ENCODE measurements around the gene RRP1.
A peak's percentile ranks its signal among the peaks of the same experiment; 100 is the strongest.

The RRP1 gene

GRCh38 chr21:43803558-43804300 is 14.4 kb downstream of the RRP1 start:
- no peak for DNase-seq

GRCh38 chr21:43805275-43805800 is 16.0 kb downstream of the RRP1 start:
- no peak for DNase-seq

DNA sequence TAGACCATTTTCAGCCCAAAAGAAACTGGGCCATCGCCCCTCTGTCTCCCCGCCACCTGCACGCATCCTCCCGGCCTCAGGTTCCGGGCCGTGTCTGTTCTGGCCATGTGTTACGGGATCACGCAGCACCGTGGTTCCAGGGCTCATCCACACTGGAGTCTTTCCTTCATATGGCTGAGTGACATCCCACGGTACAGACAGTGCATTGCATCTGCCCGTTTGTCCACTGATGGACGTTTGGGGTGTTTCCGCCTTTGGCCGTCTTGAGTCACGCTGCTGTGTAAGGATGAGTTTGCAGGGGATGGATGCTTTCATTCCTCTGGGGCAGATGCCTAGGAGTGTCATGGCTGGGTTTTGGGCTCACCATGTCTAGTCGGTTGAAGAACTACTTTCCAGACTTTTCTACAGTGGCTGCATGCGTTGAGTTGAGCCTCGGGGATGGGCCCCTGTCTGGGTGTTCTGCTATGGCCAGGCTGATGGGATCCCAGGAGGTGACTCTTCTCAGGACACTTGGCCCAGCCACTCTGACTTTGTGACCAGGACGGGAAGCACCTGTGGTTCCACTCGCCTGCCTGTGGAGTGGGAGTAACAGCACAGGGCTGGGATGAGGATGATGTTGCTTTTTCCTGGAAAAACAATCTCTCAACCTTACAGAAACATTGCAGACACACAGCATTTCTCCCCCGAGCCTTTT is 16.8 kb downstream of the RRP1 start:
- no peak for DNase-seq

DNA sequence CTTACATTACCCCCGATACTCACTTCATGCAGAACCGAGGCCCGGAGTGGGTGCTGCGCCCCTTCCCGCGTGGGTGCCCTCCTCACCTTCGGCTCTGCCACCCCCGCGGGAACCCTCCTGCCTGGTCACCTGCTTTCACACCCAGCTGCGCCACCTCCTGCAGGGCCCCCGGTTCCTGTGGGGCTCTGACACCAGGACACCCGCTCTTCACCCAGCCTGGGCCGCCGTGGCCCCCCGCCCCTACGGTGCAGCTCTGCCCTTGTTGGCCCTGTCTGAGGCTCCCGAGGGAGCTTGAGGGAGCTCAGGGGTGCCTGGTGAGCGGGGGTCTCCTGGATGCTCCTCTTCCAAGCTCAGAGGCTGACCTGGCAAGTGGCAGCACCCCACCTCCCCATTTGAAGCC is 19.0 kb downstream of the RRP1 start:
- DNase-seq = no peak

- DNase-seq = no peak
Observed at GRCh38 chr21:43808832-43809251, 19.5 kb downstream of the RRP1 start.

DNA sequence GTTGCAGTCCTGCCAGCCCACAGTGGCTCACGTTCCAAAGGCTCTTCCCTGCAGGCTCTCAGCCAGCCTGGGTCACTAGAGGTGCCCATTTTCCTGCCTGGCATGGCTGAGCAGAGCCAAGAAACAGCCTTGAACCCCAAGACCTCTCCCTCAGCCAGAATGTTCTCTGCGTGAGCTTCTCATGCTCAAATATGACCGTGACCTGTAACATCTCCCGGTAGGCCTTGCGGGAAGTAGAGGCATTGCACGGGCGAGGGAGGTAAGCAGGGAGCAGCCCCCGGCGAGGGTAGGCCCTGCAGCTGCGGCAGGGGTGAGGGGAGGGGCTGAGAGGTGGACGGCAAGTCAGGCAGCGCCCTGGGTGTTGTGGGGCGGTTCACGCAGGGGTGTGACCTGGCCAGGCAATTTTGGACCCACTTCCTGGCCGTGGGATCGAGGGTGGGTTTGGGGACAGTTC is 20.0 kb downstream of the RRP1 start:
- no peak for DNase-seq

DNA sequence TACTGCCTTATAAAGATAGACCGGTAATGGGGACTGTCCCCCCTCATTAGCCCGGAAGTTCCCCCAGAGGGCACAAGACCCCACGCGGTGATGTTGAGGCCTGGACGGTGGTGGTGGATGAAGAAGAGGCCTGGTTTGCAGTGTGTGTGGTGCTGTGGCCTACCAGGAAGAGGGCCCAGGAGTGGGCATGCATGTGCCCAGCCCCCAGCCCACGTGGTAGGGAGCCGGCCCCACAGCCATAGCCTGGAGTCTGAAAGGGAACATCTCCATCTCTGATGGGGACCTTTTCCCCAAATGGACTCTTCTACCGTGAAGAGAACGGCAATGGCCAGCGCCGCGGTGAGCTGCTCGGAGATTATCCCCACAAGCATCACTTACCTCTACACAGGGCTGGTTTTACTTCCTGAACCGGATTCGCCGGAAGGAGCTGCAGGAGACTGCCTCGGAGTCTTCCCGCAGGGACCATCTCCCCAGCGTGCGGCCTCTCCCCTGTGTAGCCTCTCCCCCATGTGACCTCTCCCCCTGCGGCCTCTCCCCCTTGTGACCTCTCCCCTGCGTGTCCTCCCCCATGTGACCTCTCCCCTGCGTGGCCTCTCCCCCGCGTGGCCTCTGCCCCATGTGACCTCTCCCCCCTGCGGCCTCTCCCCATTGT is 20.6 kb downstream of the RRP1 start:
- no peak for DNase-seq

GRCh38 chr21:43810505-43811261 is 21.3 kb downstream of the RRP1 start:
- DNase-seq = peak; percentile 96

DNA sequence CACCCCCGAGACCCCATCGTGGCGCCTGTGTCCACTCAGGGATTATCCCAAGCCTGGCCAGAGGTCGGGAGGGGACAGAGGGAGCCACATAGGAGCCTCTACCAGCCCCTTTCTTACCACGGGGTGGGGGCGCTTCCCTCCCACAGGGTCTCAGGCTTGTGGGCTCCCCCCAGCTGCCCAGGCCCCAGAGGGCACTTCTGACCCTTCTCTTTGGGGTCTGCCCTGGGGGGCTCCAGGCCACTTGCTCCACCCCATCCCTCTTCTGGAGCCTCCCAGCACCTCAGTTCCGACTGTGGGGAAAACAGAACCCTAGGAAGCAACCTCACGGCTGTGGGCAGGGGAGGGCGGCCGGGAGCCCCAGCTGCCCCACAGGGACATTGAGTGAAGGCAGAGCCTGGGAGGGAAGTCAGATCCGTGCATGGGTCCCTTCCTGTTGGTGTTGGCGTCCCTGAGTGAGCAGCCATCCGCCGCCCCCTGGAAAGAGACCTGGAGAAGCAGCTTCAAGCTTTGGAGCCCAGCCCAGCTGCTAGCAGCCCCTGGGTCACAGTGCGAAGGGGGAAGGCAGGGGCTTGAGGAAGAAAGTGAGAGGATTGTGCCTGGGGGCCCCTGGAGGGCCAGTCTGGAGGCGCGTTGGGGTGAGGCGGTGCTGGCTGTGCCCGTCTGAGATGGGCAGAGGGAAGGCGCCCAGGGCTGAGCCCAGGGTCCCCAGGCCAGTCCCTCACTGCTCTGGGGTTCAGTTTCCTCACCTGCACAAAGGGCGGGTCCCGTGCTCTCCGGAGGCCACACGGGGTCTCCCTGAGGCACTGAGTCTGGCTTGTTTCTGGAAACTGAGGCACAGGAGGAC is 22.1 kb downstream of the RRP1 start:
- DNase-seq = peak; percentile 49

DNA sequence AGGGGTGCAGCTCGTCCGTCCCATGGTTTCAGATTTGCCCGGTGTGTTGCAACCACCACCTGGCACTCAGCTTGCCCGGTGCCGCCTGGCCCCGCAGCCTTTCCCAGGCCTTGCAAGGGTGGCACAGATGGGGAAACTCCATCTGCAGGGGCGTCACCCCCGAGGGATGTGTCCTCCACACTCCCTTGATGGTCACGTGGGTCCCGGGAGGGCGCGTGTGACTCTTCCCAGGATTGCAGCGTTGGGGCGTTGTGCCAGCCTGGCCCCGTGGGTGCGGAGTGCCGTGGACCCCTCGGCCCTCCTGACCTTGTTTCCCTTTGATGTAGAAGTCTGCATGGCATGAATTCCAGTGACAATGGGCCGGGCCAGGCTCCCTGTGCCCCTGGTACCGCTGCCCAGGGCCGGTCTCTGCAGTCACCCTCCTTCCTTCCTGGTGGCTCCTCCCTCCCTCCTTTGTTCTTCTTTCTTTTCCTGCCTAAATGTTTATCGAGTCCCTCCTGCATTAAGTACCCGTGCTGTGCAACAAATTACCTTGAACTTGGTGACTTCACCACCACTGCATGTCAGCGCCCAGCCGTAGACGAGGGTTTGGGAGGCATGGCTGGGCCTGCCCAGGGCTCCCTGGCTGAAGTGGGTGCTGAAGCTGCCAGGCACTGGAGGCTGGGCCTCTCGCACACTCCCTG is 22.9 kb downstream of the RRP1 start:
- DNase-seq = peak; percentile 53

GRCh38 chr21:43812957-43813655 is 23.7 kb downstream of the RRP1 start:
- DNase-seq = no peak

DNA sequence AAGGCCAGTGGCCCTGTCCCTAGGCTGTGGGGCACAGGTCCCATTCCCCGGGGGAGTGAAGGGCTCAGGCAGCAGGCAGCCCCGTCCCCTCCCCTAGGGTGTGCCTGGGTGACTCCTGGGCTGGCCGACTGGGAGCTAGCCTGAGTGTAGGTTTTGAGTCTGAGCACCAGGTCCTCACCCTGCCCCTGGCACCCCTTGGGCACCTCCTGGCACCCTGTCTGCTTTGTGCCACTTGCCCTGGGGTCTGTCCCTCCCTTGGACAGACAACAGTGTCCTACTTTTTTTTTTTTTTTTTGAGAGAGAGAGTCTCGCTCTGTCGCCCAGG is 24.2 kb downstream of the RRP1 start:
- DNase-seq = no peak

DNA sequence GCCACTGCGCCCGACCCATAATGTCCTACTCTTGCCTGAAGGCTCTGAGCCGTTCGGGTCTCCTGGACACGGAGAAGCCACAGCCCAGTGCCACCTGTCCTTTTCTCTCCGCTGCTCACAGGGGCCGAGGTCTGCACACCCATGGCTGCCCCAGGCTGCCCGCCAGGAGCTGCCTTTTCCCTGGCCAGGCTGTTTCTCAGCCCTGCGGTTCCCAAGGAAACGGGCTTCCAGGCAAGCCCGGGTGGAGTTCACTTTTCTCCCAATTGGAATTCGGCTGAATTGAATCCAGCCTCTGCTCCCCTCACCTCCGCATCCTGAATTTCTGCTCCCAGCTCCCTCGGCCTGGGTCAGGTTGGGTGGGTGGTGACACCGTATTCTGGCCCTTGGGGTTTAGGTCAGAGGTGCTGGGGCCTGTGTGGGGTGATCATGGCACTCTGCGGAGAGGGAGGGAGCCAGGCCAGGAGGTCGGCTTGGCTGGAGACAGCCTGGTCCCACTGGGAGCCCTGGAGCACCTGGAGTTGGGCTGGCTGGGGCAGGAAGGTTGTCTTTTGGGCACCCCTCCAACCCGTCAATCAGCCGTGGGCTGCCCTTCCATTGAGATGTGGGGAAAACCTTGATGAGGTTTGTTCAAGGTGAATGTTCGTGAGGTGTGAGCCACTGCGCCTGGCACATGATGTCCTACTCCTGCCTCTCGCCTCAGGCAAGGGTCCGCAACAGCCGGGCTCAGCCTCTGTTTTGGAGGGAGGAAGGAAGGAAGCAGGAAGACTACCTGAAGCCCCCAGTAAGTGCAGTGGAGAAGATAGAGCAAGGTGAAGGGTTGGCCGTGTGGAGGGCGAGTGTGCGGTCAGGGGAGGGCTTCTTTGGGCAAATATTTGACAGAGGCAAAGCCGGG is 25.1 kb downstream of the RRP1 start:
- DNase-seq = no peak

DNA sequence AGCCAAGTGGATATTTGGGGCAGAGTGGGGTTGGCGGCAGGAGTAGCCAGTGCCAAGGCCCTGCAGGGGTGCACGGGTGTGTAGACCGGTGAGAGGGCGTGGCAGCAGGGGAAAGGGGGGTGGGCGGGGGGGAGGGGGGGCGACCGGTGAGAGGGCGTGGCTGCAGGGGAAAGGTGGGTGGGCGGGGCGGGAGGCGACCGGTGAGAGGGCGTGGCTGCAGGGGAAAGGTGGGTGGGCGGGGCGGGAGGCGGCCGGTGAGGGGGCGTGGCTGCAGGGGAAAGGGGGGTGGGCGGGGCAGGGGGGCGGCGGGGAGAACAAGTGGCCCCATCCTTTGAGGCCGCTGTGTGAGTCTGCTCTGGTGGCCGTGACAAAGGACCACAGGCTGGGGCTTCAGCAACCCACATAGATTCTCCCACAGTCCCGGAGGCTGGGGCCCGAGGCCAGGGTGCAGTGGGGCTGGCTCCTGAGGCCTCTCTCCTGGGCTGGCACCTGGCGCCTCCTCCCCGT is 25.8 kb downstream of the RRP1 start:
- no peak for DNase-seq

DNA sequence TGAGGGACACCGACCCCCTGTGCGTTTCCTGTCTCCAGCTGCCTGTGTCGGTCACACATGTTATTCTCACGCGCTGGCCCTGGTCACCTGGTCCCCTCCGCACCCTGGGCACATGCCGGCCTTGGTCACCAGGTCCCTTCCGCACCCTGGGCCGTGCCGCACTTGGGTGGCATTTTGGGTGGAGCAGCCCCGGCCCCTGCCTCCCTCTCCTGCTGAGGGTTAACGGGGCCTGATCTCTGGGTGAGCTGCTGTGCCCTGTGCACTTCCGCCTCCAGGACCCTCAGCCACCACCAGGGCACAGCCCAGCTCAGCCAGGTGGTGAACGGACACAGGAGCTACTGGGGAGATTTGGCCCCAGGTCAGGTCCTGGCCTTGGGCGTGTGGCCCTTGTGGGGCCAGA is 26.6 kb downstream of the RRP1 start:
- DNase-seq = no peak

DNA sequence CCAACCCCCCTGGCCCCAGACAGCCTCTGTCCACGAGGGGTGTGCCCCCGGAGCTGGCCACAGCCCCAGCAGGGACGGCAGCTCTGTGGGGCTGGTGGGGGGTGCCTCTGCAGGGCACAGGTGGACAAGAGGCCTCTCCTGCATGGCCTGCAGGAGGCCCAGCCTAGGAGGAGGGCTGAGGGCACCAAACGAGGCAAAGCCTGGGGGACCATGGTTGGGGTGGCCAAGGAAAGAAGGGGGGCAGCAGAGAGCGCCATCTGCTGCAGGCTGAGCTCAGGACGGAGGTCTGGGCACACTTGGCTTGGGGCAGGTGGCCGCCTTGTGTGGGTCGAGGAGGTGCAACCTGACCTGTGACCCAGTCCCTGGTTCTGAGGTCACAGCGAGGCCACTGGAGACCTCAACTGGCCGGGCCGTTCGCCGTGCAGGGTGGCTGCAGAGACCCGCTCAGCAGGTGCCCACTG is 27.3 kb downstream of the RRP1 start:
- no peak for DNase-seq

DNA sequence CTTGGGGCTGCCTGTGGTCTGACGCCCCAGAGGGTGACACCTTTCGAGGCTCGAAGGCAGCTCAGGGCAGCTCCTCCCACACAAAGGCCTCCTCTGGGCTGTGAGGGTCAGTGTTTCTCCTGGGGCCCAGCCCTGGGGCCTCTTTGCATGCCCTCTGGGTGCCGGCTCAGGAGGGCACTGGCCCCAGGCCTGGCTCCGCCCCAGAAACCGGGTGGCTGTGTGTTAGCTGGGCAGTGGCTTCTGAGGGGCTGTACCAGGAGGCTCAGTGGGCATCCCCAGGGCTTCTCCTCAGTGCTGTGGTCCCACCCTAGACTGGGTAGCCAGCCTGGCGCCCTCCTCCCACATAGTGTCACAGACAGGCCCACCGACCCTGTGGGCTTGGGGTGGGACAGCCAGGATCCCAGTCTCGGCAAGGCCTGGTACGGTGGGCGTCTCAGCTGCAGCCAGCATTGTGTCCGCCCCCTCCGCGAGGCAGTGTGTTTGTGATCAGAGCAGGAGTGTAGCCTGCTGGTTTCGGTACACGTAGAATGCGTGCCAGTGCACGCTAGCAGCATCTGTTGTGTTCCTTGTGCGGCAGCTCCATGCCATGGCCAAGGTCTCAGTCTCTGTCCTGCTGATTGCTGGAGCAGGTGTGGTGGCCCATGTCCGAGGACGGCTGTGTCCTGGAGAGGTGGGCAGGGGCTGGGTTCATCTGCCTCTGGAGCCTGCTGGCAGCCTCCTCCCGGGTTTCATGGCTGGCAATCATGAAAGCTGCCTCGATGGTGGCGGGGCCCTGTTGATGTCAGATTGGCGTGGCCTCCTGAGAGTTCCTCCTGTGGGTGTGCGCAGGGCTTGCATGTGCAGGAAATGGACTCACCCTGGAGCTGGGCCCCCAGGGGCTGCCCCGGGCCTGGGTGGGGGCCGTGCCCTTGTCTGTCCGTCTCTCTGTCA is 28.0 kb downstream of the RRP1 start:
- DNase-seq = no peak

DNA sequence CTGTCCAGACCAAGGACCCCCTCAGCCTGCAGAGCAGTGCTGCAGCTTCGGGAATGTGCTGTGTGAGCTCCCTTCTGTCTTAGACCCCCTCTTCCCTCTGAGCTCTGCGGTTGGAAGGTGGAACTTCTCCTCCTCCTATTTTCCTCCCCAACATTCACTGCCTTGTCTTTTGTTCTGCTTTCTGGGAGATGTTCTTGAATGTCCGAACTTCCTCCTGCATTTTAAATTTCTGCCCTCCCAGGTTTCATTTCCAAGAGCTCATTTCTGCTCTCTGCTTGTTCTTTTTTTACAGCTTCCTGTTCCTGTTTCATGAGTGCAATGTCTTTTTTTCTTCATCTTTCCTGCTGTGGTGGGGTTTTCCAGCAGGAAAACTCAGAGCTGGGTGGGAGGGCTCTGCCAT is 29.3 kb downstream of the RRP1 start:
- no peak for DNase-seq
